Germinal center (tissue), 1 donor: ENCODE data around the gene COMMD9.
A peak's percentile ranks its signal among the peaks of the same experiment; 100 is the strongest.
"Not testable (repeated sequence)": the region's sequence is repeated elsewhere in the genome, so short reads cannot be mapped to it uniquely, and the experiment has no call there.

Source experiments
- DNase-seq: peaks from one replicate; pipeline ENCODE4 v3.0.0; 2012; ENCODE audit warnings: mixed read lengths, low spot score

COMMD9 gene

DNA sequence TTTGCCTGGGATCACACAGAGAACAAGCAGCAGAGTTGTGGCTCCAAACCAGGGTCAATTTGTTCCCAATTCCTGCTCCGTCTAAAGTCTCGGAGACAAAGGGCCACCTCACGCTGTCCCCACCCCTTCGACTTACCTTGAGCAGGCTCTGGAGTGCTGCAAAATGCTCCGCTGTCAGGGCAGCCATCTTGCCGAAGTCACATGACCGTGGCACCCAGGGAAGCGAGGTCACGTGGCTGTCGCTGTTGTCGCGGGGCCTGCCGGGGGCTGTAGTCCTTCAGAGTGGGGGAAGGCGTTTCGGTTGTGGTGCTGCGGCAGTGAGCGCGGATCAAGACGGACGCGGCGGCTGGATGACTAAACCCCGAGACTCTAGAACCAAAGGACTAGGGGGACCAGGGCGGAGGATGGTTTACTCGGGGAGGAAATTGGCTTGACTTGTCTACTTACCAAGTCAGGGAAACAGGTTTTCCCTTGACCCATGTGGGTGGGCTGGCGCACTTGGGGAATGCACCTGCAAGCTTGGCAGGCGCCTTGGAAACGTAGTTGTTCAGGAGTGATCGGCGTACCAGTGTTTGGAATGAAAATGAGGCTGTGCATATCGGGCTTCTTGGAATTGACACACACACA, at the start of gene COMMD9:
Gene COMMD9, minus strand, starts transcription at position 199 of the 627 bp plus-strand sequence. Its CDS starts 12 bp downstream, at position 187.
- peak; percentile 92 for DNase-seq

DNA sequence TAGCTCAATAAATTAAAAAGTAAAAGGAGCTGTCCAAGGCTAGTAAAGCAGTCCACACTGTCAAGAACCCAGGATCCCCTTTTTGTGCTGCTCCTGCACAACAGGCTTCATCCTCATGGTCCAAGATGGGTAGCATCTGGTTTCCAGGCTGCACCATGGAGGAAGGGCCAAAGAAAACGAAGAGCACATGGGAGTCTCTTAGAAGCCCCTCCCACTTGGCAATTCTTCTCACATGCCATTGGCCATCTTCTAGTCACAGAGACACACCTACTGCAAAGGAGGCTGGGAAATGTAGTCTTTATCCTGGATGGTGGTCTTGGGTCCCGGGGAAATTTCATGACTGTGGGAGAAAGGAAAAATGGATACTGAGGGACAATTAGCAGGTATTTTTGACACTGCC, 44.7 kb upstream of the COMMD9 start:
- DNase-seq: peak; percentile 19

DNA sequence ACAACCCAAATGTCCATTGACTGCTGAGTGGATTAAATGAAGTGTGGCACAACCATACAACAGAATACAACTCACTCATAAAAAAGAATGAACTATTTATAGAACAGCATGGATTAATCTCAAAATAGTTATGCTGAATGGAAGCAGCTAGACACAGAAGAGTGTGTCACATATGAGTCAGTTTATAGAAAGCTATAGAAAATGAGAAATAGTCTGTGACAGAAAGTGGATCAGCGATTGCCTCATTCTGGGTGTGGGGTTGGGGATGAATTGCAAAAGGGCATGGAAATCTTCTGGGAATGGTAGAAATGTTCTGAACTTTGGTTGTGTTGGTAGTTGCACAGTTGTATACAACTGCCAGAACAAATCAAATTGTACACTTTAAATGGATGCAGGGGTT, 44.2 kb upstream of the COMMD9 start:
- no peak for DNase-seq

DNA sequence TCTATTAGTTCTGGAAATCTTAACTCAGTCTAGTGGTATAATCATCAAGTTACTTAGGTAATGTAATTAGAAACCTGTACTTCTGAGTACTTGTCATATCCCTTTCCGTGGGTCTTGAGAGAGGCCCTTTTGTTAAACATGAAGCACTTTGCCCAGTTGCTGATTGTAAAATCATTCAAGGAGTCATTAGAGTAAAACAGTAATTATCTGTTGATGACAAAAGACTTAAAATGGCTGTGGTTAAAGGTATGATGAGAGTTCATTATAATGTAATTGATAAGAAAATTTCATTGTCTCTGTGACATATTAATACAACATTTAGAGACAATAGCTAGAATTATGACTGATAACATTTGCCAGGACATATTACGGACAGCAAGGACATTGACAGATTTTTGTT, 41.2 kb upstream of the COMMD9 start:
- DNase-seq: no peak

DNA sequence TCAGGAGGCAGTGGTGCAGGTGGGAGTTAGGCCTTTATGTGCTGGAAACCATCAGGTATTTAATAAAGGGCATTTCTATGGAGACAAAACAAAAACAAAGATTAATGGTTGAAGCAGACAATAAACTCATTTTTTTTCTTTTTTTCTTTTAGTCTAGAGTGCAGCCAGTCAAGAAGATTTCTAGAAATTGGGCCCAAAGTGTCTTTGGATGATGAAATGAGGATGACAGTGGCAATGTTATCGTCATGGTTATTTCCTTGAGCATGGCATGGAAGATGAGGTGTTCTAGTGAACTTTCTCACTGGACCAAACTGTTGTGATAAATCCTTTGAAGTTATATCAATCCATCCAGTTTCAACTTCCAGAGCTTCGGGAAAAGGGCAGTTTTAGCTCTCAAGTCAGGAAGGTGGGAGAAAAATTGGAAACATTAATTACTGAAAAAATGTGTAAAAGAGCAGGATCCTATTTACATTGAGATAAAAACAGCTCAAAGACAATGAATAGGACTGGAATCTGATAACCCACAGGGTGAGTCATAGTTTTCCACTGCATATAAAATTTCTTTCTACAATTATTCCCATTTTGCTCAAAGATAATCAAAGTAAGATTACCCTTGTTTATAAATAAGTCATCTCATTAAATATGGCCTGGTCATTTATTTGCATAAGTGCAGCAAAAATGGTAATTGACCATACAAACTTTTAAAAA, 39.9 kb upstream of the COMMD9 start:
- no peak for DNase-seq

DNA sequence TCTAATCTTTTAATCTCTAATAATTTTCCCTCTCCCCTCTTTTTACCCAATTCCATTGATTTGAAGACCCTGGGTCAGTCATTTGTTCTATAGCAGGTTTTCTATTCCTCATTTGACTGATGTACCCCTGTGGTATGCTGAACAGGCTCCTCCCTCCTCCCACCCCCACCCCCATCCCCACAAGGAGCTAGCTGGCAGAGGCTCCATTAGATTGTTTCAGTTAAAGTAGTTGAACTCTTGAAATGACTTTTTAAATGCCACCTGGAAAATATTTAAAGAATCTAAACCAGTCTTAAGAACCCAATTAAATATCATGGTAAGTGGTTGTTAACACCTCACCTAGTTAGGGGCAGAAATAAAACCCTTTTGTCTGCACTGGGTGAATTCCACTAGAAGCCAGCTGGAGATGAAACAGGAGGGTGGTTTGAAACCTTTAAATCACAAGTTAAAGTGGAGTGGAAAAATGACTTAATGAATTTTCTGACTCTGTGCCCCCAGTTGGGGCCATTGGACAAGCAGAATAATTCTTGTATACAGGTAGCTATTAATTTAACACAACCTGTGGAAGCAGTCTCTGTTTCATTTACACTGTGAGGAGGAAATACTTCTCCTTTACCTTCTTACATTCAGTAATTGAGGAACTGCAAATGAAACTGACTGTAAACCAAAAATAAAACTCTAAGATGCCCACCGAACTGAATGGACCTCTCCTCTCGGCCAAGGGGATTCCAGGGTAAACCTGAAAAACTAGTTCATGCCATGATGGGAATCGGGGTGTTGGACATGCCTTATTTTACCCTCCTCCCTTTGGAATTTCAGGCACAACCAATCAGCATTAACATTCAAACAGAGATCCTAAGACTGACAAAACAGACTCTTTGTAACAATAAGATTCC, 37.5 kb upstream of the COMMD9 start:
- peak; percentile 24 for DNase-seq

DNA sequence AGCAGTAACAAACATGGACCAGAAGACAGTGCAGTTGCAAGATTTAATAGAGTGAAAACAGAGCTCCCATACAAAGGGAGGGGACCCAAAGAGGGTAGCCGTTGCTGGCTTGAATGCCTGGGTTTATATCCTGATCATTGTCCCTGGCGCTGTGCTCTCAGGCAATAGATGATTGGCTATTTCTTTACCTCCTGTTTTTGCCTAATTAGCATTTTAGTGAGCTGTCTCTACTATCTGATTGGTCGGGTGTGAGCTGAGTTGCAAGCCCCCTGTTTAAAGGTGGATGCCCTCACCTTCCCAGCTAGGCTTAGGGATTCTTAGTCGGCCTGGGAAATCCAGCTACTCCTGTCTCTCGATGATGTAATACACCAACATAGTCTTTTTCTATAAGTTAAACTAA, 36.2 kb upstream of the COMMD9 start:
- not testable (repeated sequence) for DNase-seq

DNA sequence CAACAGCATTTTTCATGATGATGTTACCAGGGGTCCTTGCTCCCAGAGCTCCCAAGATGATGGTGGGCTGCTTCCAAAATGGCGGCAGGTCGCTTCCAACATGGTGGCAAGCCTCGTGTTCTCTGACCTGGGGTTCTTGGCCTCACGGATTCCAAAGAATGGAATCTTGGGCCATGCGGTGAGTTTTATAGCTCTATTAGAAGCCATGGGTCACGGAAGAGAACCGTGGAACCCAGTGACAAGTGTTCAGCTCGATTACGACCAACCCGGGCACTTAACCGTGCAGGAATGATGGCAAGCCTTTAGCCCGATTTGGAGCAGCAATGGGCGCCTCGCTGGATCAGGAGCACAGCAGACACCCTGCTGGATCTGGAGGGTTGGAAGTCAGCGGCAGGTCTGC, 35.7 kb upstream of the COMMD9 start:
- DNase-seq: not testable (repeated sequence)

DNA sequence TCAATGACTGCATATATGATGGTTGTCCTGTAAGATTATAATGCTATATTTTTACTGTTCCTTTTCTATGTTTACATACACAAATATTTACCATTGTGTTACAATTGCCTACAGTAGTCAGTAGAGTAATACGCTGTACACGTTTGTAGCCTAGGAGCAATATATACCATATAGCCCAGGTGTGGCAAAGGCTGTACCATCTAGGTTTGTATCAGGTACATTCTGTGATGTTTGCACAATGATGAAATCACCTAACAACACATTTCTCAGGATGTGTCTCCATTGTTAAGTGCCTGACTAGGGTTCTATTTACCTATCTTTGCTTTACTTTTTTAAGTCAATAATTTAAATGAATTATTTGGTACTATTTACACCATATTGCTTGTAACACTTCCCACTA, 28.8 kb upstream of the COMMD9 start:
- DNase-seq: no peak

DNA sequence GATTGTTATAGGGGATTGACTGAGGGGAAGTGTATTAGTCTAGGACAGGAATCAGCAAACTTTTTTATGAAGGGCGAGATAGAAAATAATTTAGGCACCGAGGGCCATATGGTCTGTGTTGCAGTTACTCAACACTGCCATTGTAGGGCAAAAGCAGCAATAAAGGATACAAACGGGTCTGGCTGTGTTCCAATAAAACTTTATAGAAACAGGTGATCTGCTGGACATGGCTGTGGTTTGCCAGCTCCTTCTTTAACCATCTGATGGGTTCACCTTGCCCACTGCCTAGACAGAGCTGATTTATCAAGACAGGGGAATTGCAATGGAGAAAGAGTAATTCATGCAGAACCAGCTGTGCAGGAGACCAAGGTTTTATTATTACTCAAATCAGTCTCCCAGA, 26.8 kb upstream of the COMMD9 start:
- DNase-seq: no peak

DNA sequence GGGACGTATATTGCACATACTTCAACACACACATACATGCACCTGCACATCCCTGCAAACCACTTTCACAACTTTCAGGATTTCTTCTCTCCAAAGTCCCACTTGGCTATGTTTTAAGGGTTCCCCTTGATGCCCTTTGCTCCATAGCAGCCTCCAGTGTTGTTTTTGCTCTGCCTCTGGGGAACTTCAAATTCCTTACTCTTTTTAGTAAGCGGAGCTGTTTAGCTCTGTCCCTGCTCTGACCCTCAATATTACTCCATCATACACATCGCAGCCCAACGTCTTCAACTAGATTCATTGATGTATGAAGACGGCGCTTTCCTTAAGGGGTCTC, 25.2 kb upstream of the COMMD9 start:
- DNase-seq: no peak

DNA sequence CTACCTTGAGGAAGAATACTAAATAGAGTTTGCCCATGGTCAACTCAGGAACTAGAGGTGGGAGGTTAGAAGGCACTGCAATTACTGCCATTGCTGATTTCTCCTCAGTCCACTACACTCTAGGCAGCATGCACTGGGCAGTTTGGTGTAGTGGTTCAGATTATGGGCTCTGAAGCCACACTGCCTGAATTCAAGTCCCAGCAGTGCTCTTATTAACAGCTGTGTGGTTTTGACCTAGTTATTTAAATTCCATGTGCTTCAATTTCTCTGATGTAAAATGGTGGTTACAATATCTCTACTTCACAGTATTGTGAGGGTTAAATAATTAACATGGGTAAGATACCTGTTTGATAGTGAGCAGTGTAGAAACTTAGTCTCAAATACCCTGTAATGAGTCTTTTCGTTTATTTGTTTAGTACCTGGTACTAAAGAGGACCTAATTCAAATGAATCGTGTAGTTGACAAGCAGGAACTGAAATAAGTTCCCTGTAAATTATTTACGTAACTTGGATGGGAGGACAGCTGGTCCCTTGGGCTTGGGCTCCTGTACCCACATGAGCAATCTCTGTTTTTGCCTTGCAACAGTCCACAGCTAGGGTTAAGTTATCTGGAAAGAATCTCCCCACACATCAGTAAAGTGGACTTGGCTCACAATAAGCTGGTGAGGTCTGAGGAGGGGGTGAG, 24.7 kb upstream of the COMMD9 start:
- DNase-seq: no peak

DNA sequence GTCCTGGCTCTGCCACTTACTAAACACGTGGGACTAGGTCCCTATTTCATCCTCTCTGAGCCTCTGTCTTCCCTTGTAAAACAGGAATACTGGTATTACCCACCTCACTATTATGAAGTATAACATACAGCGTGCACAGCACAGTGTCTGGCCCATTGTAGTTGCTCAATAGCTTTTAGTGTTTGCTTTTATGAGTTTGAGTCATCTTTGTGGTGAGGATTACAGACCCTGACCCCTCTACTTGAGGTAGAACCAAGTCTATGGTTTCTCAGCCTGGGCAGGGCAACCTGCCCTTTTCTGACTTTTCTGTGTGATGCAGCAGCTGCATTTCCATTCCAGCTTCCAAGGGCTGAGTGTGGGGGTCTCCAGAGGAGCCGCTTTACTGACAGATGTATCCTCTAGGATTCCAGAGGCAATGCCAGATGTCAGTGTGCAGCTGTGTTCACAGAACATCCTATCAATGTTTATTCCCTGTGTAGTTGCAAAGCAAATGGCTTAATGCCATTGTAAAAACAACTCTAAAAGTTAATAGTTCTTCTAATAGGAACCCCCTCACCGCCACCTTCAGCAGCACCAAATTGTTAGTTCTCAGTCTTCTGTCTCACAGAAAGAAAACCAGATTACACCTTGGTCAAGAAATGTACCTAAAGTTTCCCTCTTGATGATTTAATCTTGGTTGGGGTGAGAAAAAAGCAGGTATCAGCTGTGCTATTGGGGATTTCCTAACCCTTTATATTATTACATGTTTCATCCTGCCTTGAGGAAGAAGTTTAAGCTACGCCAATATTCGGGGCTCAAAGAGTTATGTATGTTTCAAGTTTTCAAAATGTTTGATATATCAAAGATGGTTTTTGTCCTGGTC, 23.6 kb upstream of the COMMD9 start:
- no peak for DNase-seq

DNA sequence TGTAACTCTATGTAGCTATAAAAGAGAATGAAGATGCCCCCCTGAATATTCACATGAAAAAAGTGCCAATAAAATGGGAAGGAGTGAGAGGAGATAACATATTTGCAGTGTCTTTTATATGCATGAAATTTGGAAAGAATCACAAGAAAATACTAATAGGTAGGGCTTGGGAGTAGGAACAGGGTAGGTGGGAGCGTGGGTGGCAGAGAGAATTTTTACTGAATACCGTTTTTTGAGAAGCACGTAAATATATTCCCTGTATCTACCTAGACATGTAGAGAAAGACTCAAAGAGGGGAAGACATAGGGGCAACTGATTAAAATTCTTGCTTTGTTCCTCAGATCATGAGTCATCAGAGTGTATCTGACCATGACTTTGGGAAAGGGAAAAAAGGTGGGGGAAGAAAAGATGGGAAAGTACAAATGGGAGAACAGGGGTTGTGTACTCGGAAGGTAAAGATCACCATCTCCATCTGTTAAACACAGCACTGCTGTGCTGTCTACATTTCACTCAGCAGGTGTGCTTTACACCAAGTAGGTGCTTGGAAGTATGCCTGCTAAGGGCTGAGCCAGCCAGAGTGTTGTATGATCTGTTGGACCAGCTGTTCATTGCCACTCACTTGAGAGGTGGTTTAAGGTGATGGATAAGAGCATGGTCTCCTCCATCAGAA, 22.8 kb upstream of the COMMD9 start:
- no peak for DNase-seq

DNA sequence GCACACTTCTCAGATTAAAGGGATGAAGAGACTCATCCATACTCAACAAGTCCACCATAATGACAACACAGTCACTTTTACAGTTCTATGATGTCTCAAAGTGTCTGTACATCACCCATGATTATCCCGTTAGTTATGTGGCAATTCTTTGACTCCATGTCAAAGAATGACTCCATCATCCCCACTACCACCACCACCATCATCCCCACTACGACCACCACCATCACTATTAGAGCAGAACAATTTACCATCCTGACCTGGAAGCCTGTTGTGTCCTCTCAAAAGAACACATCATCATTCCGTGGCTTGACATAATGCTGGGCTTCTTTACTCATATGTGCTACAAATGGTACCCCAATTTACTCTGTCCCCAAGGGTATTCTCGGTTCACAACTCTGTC, 20.6 kb upstream of the COMMD9 start:
- DNase-seq: no peak

DNA sequence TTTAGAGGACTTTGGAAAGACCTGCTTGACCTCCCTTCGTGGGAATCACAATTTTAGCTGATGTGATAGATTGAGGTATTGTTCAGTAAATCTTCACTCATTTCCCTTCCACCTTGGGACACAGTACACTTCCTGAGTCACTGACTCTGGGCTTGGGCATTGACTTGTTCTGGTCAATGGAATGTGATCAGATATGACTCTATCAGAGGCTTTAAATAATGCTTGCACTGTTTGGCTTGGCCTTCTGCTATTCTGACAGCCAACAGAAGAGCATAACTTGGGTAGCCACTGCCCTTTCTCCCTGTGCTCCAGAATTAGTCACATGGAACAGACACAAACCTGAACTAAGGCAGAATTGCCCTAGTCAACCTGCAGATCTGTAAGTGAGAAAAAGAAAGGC, 19.4 kb upstream of the COMMD9 start:
- DNase-seq: no peak

DNA sequence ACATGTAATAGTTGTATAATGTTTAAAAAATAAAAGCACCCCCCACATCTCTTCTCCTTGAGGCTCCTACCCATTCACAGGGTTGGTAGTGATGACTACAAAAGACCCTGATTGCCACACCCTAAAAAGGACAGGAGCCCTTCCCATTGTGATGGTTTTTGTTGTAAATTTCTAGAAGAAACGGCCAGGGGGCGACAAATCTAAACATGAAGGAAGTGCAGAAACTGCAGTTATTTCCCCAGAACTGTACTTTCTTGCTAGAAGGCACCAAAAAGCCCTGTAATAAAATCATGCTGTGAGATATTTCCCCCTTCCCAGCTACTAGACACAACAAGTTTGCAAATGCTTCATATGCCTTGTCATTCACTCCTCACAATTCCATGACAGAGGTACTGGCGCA, 17.7 kb upstream of the COMMD9 start:
- DNase-seq: no peak

DNA sequence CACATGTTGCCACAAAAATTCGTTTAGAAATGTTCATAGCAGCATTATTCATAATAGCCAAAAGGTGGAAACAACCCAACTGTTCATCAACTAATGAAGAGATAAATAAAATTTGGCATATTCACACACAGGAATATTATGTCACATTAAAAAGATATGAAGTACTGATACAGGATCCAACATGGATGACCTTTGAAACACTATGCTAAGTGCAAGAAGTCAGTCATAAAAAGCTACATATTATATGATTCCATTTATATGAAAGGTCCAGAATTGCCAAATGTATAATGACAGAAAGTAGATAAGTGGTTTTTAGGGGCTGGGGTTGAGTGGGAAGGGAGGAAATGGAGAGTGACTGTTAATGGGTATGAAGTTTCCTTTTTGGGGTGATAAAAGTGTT, 15.8 kb upstream of the COMMD9 start:
- no peak for DNase-seq

DNA sequence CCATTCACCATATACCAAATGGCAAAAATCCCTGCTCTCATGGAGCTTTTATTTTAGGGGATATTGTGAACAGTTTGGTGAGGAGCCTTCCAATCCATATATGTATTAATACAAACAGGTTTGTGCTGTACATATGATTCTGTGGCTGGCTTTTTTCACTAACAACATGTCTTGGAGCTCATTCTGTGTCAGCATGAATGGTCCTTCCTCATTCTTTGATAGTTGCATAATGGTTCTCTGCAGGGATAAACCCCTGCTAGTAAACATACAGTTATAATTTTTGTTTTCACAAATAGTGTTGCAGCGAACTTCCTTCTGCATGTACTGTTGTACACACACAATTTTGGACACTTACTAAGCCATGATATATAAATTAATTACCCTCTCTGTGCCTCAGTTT, 15.1 kb upstream of the COMMD9 start:
- DNase-seq: no peak

DNA sequence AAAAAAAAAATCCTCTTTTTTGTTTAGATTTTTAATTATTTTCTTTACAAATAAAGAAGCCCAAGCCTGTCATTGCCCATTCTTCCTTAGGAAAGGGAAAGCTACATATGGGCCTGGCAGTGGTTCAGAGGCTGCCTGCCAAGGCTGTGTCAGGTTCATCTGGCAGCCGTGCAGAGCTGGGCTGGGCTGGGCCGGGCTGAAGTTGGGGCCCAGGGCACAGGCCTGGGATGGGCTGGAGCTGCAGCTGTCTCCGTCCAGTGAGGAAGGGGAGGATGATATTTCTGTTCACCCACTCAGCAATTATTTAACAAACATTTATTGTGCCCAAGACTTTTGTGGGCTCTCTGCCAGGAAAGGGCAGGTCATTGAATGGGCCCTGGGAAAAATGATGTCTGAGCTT, 11.4 kb upstream of the COMMD9 start:
- DNase-seq: no peak
